Bronchial epithelial cell (primary cell): ENCODE results near the gene RBSN. TPM values are rescaled to one million over a fixed set of nuclear protein-coding genes. Genes with fewer than 3 reads are reported as not detected.

Experiments
- DNase-seq: peaks from one replicate; pipeline ENCODE4 v3.0.0-alpha.2; 2010; ENCODE audit warnings: low read depth
- FAIRE-seq: peaks from 2 replicates; lab custom pipeline; 2011; peaks lifted over from hg19 to GRCh38; lab: Jason Lieb, UNC
- H3K27me3 ChIP-seq: 2 replicates; pipeline ENCODE4 v1.5.1; 2011; ENCODE audit warnings: low read length; ENCODE audit not compliant: control insufficient read depth, insufficient read depth
- H3K36me3 ChIP-seq: 2 replicates; pipeline ENCODE4 v1.5.1; 2011; ENCODE audit warnings: low read length; ENCODE audit not compliant: control insufficient read depth, insufficient read depth
- H3K4me3 ChIP-seq: 2 replicates; pipeline ENCODE4 v1.5.1; 2011; ENCODE audit warnings: mild to moderate bottlenecking, low read depth, low read length, control low read depth
- total RNA-seq: library from RNA; depleted of rRNA; stranded (reverse); fragments of >200 nt; gene quantifications from 2 replicates; pipeline ENCODE4 v1.2.1, GENCODE V29; 2014
- TF ChIP-seq, protein P1 (sequence below): IDR thresholded peaks from 2 replicates; pipeline ENCODE4 v1.5.1; 2011; ENCODE audit warnings: mild to moderate bottlenecking, moderate library complexity, low read length, control low read depth, inconsistent platforms; ENCODE audit not compliant: insufficient read depth, severe bottlenecking

The RBSN gene
- total RNA-seq, 1 donor from 2014 or later: 32.9 TPM

DNA sequence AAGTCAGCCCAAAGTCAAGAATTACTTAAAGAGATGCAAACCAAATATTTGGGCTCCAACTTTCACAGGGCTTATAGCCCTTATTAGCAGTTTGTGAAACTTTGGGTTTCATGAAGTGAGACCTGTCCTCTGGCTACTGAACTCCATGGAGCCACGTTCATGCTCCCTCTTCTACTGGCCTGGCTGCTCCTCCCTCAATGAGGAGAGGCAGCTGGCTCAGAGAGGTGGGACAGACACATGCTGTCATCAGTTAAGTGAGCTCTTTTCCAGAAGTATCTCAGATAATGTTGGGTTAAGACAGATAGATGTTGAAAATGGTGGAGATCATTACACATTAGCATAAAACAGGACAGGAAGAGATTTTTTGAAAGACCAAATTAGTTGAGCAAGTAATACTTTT is 53.3 kb downstream of the RBSN start:
- TF ChIP-seq, protein P1, sequence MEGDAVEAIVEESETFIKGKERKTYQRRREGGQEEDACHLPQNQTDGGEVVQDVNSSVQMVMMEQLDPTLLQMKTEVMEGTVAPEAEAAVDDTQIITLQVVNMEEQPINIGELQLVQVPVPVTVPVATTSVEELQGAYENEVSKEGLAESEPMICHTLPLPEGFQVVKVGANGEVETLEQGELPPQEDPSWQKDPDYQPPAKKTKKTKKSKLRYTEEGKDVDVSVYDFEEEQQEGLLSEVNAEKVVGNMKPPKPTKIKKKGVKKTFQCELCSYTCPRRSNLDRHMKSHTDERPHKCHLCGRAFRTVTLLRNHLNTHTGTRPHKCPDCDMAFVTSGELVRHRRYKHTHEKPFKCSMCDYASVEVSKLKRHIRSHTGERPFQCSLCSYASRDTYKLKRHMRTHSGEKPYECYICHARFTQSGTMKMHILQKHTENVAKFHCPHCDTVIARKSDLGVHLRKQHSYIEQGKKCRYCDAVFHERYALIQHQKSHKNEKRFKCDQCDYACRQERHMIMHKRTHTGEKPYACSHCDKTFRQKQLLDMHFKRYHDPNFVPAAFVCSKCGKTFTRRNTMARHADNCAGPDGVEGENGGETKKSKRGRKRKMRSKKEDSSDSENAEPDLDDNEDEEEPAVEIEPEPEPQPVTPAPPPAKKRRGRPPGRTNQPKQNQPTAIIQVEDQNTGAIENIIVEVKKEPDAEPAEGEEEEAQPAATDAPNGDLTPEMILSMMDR: no peak
- Histone ChIP-seq H3K4me3 (no peak overlapping the region), H3K27me3 (no peaks in the 10 kb centered on the region), H3K36me3 (peaks cover 20% of the 10 kb centered on the region)
- FAIRE-seq (no peak), DNase-seq (no peak)

DNA sequence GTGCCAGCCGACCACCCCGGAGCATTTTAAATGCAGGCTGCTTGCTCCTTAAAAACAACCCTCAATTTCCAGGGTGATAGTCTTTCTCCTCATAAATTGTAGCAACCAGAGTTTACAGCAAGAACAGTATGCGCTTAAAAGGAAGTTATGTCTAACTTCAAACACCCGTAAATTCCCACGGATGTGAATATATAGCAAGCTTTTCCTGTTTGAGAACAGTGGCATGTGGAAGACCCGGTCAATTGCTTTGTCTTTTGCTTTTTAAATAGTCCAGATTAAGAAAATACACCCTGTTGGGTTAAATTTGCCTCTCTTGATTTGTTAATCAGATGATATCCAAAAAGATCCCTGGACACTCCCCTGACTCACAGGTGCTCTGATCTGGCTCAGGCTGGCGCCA is 54.6 kb downstream of the RBSN start:
- TF ChIP-seq, protein P1: no peak
- DNase-seq (no peak), FAIRE-seq (no peak)
- Histone ChIP-seq H3K27me3 (no peaks in the 10 kb centered on the region), H3K36me3 (peaks cover 12% of the 10 kb centered on the region), H3K4me3 (no peak overlapping the region)

DNA sequence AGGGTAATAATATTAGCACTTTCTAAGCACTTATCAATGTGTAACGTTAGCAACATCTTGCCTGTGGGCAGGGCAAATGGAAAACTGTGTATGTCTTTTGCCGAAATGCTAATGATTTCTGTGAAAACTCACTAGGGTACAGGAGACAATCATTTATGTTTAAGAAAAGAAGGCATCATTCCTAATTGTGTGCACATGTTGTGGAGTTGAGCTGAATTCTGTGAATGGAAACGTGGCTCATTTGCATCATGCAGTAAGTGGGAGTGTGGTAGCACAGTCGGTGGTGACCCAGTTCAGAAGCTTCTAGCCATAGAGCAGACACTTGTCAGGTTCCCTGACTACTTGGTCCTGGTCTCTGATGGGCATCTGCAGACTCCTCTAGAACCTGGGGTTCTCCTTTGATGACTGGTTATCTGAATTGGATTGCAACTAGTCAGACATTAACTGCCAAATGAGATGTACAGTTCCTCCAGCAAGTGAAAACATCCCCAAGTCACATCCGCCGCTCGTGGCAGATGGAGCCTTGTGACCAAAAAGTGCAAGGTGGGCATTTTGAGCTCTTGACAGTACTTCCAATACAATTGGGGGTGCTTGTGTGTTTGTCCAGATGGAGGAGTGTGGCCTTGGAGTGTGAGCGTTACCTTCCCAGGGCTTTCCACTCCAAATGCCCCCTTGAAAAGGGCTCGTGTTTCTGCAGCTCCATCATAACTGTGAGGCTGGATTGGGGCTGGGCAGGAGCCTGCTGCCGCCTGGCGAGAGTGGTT is 55.4 kb downstream of the RBSN start:
- peaks cover 9% of the 10 kb centered on the region for H3K36me3 ChIP-seq
- no peak for DNase-seq
- TF ChIP-seq, protein P1: no peak
- no peak overlapping the region for H3K4me3 ChIP-seq
- no peak for FAIRE-seq
- H3K27me3 ChIP-seq: no peaks in the 10 kb centered on the region

DNA sequence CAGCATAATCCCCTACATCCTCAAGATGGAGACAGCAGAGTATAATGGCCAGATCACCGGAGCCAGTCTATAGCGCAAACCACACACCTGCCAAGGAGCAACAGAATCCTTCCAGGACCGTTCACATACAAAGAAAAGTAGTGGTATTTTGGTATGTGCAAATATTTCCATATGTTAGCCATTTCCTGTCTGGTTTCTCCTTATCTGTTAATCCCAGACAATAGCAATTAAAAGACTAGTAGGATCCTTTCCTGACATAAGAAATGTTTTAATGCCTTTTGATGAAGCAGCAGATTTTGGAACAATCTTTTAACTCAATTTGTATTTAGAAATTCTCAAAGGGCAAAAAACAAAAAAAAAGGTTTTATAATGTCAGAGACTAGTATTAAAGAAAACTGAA is 56.0 kb downstream of the RBSN start:
- peaks cover 9% of the 10 kb centered on the region for H3K36me3 ChIP-seq
- H3K27me3 ChIP-seq: no peaks in the 10 kb centered on the region
- DNase-seq (peak; percentile 22), FAIRE-seq (no peak)
- TF ChIP-seq, protein P1: no peak
- H3K4me3 ChIP-seq: no peak overlapping the region

DNA sequence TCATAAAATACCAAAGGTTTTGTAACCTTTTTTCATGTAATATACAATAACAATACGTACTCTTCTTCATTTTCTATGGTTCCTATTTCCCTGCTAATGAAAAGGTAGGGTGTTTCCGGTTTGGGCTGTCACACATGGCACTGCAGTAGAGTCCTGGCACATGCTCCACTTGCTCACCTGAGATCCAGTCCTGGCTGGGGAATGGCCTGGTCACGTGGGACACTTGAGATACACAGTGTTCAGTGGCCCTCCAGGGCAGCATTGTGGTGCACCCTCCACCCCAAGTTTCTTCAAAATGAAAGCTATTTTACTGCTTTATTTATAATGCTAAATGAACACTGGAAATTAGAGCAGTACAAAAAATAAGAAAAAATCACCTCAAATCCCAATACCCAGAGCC is 57.0 kb downstream of the RBSN start:
- no peak for DNase-seq
- no peak overlapping the region for H3K4me3 ChIP-seq
- H3K36me3 ChIP-seq: peaks cover 9% of the 10 kb centered on the region
- H3K27me3 ChIP-seq: no peaks in the 10 kb centered on the region
- no peak for FAIRE-seq
- TF ChIP-seq, protein P1: no peak

DNA sequence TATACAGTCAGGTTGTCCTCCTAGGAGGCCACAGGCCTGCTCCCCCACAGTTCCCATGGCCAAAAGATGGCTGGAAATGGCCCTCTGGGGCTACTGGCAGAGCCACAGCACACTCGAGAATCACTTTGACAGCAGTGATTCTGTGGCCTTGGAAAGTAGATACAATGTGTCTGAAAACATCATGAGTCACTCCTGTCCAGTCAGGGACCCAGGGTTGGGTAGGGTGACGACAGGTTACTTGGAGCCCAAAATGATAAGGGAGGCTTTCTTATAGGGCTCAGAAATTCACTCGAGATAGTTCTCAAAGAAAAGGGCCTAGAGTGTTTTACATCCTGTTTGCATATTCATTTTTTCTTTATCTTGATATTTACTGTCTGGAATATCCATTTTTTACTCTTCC is 58.1 kb downstream of the RBSN start:
- FAIRE-seq (no peak), DNase-seq (peak; percentile 25)
- Histone ChIP-seq H3K27me3 (no peaks in the 10 kb centered on the region), H3K36me3 (peaks cover 9% of the 10 kb centered on the region), H3K4me3 (no peak overlapping the region)
- TF ChIP-seq, protein P1: no peak
